Stimulated activated CD4-positive, alpha-beta T cell treated with anti-CD3 and anti-CD28 coated beads, Interleukin-2, amount 100 ng/mL, for 4 hours (primary cell): ENCODE data around the gene BPIFB4.
"Not testable (repeated sequence)": the region's sequence is repeated elsewhere in the genome, so short reads cannot be mapped to it uniquely, and the experiment has no call there.

Source experiments
- DNase-seq: peaks from one replicate; pipeline ENCODE4 v3.0.0-alpha.2; 2020; ENCODE audit warnings: low read depth

BPIFB4 gene

GRCh38 chr20:33086052-33086722 lies 6.7 kb downstream of the BPIFB4 start:
- no peak for DNase-seq

- DNase-seq, result no peak
Measured at GRCh38 chr20:33091147-33091546, 11.7 kb downstream of the BPIFB4 start.

DNA sequence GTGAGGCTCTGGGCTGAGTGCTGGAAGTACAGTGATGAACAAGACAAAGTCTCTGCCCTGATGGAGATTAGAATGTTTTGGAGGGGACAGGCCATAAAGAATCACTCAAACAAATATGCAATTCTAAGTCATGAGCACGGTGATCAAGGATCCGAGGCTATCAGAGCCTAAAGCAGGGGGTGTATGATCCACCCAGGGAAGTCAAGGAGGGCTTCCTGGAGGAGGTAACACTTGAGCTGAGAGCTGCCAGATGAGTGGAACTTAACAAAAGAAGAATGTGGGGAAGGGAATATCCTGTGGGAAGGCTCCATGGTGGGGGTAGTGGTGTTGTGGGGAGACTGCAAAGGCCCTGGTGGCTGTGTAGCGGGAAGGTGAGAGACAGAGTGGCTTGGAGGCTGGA lies 12.2 kb downstream of the BPIFB4 start:
- no peak for DNase-seq

GRCh38 chr20:33092361-33092760 lies 12.9 kb downstream of the BPIFB4 start:
- no peak for DNase-seq

DNA sequence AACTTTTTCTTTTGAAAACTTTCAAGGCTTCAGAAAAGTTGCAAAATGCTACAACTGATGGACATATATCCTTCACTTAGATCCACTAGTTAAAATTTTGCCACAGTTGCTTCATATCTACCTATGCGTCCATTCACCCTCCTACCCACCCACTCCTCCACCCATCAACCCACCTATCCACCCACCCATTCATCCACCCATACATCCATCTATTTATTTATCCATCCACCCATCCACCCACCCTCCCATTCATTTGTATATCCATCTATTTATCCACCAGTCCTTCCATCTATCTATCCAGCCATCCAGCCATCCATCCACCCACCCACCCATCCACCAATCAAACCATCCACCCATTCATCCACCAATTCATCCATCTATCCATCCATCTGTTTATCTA lies 13.6 kb downstream of the BPIFB4 start:
- DNase-seq, result no peak

DNA sequence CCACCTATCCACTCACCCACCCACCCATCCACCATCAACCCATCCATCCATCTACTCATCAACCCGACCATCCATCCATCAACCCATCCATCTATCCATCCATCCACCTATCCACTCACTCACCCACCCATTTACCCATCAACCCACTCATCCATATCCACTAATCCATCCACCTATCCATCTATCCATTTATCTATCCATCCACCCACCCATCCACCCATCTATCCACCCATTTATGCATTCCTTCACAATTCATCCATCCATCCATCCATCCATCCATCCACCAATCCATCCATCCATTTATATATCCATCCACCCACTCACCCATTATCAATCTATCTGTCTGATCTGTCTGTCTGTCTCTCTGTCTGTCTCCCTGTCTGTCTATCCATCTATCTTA lies 14.1 kb downstream of the BPIFB4 start:
- no peak for DNase-seq

GRCh38 chr20:33095249-33095648 lies 15.8 kb downstream of the BPIFB4 start:
- DNase-seq, result no peak

DNA sequence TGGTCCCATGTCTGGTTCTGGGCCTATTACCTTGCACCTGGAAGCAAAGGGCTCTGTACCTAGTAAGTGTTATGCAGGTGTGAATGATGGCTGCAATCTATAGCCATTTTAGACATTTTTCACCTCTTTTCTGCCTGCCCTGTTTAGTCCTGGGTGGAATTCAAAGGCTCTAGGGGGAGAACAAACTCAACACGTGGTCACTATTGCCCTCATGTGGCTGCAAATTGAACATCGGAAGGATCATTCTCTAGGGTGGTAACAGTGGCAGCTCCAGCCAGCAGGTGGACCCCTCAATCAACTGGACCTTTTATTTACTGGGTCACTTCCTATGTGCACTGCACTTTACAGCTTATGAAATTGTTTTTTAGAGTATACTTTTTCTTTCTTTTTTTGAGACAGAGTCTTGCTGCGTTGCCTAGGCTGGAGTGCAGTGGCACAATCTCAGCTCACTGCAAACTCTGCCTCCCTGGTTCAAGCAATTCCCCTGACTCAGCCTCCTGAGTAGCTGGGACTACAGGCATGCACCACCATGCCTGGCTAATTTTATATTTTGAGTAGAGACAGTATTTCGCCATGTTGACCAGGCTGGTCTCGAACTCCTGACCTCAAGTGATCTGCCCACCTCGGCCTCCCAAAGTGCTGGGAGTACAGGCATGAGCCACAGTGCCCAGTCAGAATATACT lies 16.6 kb downstream of the BPIFB4 start:
- DNase-seq, result peak; percentile 22

- no peak for DNase-seq
Measured at GRCh38 chr20:33097001-33097400, 17.6 kb downstream of the BPIFB4 start.

DNA sequence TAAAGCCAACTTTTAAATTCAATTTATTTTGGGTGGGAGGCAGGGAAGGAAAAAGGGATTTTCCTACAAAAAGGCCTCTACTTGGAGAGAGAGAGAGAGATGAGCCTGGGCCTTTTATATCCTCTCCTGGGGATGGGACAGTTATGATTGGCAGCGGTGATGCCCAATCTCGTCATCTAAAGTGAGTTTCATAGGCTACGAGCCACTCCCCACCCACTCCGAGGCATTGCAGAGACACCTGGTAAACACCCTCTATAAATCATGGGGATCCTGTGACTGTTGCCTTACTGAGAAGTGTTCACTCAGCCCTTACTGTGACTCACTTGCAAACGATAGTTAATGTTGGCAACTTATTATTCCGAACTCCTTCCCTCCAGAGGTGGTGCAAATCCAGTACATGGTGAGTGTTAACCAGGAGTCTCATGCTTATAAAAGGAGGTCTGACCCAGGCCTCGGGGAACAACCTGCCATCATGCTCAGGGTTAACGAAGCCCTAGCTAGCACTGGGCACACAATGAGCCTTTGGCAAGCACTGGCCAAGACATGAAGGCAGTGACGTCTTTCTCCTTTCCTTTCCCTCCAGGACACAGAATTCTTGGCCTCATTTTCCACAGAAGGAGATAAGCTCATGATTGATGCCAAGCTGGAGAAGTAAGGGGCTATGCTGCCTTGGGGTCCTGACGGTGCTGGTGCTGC lies 20.5 kb downstream of the BPIFB4 start:
- DNase-seq, result no peak

DNA sequence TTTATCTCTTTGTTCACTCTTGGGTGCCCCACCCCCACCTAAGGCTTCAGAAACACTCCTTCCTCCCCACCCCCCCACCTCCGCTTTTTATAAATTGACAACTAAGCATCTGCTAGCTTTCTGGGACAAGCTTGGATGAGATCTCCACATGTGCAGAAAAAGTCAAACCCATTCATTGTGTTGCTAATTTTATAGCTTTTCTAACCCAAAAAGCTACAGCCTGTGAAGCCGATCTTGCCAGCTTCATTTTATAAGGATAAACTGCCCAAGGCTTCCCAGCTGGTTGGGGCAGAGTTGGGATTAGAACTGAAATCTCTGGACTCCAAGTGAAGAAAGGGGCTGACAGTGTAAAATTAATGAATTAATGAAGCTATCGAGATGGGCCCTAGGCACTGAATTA lies 24.1 kb downstream of the BPIFB4 start:
- no peak for DNase-seq

DNA sequence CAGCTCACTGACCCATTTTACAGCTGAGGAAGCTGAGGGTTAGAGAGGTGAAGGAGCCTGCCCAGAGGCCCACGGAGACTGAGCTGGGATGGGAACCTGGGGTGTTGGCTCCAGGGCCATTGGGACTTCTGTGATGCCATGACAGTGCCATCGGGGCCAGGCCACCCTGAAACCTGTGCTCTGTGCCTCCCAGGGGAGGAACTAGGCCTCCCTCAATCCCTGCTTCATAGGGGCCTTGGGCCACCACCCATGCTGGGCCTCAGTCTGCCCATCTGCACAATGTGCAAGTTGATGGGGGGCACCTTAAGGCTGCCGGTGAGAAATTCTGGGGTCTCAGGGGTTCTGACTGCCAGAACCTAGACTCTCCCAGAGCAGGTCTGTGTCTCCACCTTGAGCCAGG lies 24.9 kb downstream of the BPIFB4 start:
- DNase-seq, result no peak

DNA sequence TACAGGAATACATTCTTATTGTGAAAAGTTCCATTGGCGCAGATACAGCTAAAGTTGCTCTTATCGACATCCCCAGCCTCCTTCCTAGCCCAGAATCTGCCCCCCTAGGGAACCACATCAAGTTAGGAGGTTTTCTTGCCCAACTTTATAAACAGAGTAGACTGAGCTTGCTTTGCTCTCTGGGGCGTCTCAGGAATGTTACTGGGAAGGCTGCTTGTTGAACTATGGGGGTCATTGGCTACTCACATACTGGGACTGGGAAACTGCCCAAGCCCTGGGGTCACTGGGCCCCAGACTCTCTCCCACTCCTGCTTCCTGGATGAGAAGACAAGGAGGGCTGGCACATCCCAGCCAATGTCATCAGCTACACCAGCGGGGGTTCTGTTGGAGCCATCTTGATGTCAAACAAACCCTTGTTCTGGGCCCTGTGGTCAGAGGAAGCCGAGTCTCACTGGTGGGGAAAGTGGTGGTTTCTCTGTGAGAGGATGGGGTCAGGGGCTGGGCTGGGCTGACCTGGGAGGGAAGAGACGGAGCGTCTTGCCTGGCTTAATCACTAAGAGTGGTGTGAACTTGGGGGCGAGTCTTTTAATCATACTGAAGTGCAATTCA lies 26.0 kb downstream of the BPIFB4 start:
- no peak for DNase-seq

GRCh38 chr20:33106058-33106620 lies 26.7 kb downstream of the BPIFB4 start:
- not testable (repeated sequence) for DNase-seq

DNA sequence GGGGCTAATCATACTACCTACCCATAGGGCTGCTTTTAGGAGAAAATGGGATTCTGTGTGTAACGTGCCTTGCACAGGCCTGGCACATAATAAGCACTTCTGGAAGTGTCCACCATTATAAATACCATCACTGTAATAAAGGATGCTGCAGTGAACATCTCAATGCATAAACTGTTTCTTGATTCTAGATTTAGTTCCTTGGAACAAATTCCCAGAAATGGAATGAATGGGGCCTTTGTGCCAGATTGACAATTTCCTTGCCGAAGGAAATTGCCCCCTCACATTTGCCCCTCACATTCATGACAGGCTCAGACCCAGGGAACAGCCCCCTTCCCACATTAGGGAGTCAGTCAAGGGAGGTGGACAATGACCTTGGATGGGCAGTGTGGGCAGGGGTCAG lies 29.2 kb downstream of the BPIFB4 start:
- DNase-seq, result no peak

- no peak for DNase-seq
Measured at GRCh38 chr20:33110147-33110825, 30.8 kb downstream of the BPIFB4 start.

DNA sequence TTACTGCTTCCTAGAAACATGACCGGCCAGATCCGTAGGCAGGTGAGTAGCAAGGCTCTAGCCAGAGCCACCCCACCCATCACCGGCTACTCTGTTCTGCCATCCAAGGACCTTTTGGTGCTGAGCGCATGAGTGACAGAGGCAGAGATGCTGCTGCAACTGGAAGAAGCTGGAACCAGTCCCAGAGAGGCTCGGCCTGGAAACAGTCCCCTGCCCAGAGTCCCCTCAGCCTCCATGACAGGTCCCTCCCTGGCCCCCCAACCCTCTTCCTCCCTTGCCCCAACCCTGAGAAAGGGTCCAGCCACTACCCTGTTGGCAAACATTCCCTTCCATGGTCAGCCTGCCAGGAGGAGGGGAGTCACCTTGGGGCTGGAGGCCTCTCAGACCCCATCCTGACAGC lies 31.9 kb downstream of the BPIFB4 start:
- DNase-seq, result no peak

GRCh38 chr20:33112547-33113386 lies 33.3 kb downstream of the BPIFB4 start:
- no peak for DNase-seq

GRCh38 chr20:33113387-33113908 lies 34.0 kb downstream of the BPIFB4 start:
- no peak for DNase-seq

DNA sequence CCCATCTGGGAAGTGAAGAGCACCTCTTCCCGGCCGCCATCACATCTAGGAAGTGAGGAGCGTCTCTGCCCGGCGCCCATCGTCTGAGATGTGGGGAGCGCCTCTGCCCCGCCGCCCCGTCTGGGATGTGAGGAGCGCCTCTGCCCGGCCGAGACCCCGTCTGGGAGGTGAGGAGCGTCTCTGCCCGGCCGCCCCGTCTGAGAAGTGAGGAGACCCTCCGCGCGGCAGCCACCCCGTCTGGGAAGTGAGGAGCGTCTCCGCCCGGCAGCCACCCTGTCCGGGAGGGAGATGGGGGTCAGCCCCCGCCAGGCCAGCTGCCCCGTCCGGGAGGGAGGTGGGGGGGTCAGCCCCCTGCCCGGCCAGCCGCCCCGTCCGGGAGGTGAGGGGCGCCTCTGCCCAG lies 36.1 kb downstream of the BPIFB4 start:
- not testable (repeated sequence) for DNase-seq
